OCI-LY3 (cell line): ENCODE data around the gene RSAD2.

ENCODE experiments used
- EZH2phosphoT487 ChIP-seq: fragments of 200-600 bp; shearing (Covaris generic); IDR thresholded peaks from 2 replicates; pipeline ENCODE4 v1.6.1; 2018; ENCODE audit warnings: antibody characterized with exemption, mixed run types, low read depth
- TF ChIP-seq, protein P1 (sequence below): fragments of 200-600, 300-600 bp; sonication (generic); IDR thresholded peaks from 2 replicates; pipeline ENCODE4 v1.5.1; 2014; ENCODE audit warnings: antibody characterized with exemption, low read length, low read depth

DNA sequence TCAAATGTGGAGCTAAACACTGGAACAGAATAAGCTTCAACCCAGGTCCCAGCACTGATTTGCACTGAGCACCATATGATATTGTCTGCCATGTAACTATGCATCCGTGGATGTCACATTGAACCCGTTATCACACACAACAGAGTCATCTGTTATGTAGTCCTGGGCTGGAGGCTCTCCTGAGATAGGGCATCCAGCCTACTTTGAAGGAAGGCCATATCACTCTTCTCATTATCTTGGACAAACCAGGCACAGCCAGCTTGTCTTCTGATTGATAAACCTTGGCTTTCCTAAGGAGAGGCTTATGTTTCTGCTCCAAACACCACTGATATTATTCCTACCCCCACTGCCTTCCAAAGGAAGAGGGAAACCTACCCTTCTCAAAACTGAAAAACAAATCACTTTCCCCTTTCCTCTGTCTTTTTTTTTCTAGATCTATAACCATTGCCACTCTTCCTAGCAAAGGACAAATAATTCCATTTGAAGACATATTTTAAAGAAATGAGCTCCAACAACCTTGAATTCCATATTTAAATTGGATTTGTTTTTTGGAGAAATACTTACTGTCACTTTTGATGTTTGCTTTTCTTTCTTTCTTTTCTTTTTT is 16.4 kb downstream of the RSAD2 start:
- TF ChIP-seq, protein P1, sequence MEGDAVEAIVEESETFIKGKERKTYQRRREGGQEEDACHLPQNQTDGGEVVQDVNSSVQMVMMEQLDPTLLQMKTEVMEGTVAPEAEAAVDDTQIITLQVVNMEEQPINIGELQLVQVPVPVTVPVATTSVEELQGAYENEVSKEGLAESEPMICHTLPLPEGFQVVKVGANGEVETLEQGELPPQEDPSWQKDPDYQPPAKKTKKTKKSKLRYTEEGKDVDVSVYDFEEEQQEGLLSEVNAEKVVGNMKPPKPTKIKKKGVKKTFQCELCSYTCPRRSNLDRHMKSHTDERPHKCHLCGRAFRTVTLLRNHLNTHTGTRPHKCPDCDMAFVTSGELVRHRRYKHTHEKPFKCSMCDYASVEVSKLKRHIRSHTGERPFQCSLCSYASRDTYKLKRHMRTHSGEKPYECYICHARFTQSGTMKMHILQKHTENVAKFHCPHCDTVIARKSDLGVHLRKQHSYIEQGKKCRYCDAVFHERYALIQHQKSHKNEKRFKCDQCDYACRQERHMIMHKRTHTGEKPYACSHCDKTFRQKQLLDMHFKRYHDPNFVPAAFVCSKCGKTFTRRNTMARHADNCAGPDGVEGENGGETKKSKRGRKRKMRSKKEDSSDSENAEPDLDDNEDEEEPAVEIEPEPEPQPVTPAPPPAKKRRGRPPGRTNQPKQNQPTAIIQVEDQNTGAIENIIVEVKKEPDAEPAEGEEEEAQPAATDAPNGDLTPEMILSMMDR, result no peak
- no peak for TF ChIP-seq EZH2phosphoT487
